HepG2 (cell line): ENCODE results near the gene SMIM13. TPM values are rescaled to one million over a fixed set of nuclear protein-coding genes. Genes with fewer than 3 reads are reported as not detected.

ENCODE experiments used
- AHR ChIP-seq: IDR thresholded peaks from 2 replicates; pipeline ENCODE4 v1.6.1; 2018; ENCODE audit warnings: missing genetic modification reagents, missing compliant biosample characterization
- EP300 ChIP-seq, 3 experiments: sonication (generic) in 1 of 3; formaldehyde crosslinking in 1 of 3; IDR thresholded peaks; 2 replicates each; pipeline versions ENCODE4 v1.5.1 to v1.6.1; 2011 to 2020; ENCODE audit warnings: low read depth in 2 of 3, low read length in 2 of 3, borderline replicate concordance in 1 of 3, improper control_type of control experiment in 1 of 3, mild to moderate bottlenecking in 1 of 3, missing genetic modification reagents in 1 of 3, moderate library complexity in 1 of 3
- HES4 ChIP-seq: sonication (generic); formaldehyde crosslinking; IDR thresholded peaks from 2 replicates; pipeline ENCODE4 v1.9.0; 2021; ENCODE audit warnings: mild to moderate bottlenecking, missing genetic modification reagents, borderline replicate concordance
- HIVEP1 ChIP-seq: sonication (generic); formaldehyde crosslinking; IDR thresholded peaks from 2 replicates; pipeline ENCODE4 v1.4.0; 2020; ENCODE audit warnings: mild to moderate bottlenecking, missing genetic modification reagents
- HOXA9 ChIP-seq: sonication (generic); formaldehyde crosslinking; IDR thresholded peaks from 2 replicates; pipeline ENCODE4 v1.8.1; 2022; ENCODE audit warnings: missing genetic modification reagents, mild to moderate bottlenecking, moderate library complexity, borderline replicate concordance
- KLF9 ChIP-seq: IDR thresholded peaks from 2 replicates; pipeline ENCODE4 v1.6.1; 2016; ENCODE audit warnings: low read depth
- MYC ChIP-seq: sonication (generic); formaldehyde crosslinking; IDR thresholded peaks from 2 replicates; pipeline ENCODE4 v1.9.0; 2021; ENCODE audit warnings: missing genetic modification reagents, borderline replicate concordance
- NFE2 ChIP-seq: sonication (generic); formaldehyde crosslinking; IDR thresholded peaks from 2 replicates; pipeline ENCODE4 v1.4.0; 2020; ENCODE audit warnings: missing genetic modification reagents
- RORA ChIP-seq: sonication (generic); formaldehyde crosslinking; IDR thresholded peaks from 2 replicates; pipeline ENCODE4 v1.5.0; 2020; ENCODE audit warnings: mild to moderate bottlenecking, missing genetic modification reagents, moderate library complexity
- SNRNP70 ChIP-seq: fragments of 200-400 bp; formaldehyde crosslinking; IDR thresholded peaks from 2 replicates; pipeline ENCODE4 v1.6.1; 2017; ENCODE audit warnings: mild to moderate bottlenecking, low read depth, low read length, moderate library complexity
- SRSF9 ChIP-seq: fragments of 200-400 bp; formaldehyde crosslinking; IDR thresholded peaks from 2 replicates; pipeline ENCODE4 v1.6.1; 2018; ENCODE audit warnings: borderline replicate concordance, mild to moderate bottlenecking, low read depth, low read length; ENCODE audit not compliant: insufficient read depth, poor library complexity, severe bottlenecking
- TAF1 ChIP-seq: sonication (generic); formaldehyde crosslinking; IDR thresholded peaks from 2 replicates; pipeline ENCODE4 v1.4.0; 2020; ENCODE audit warnings: missing genetic modification reagents
- TEAD3 ChIP-seq: optimal IDR thresholded peaks from 2 replicates; pipeline ENCODE3; 2016; ENCODE audit warnings: borderline replicate concordance
- XRCC5 ChIP-seq: fragments of 200-400 bp; formaldehyde crosslinking; optimal IDR thresholded peaks from 2 replicates; pipeline ENCODE3; 2017; ENCODE audit warnings: mild to moderate bottlenecking, low read length
- ZFYVE20 ChIP-seq: sonication (generic); formaldehyde crosslinking; IDR thresholded peaks from 2 replicates; pipeline ENCODE4 v1.8.0; 2023; ENCODE audit warnings: low read depth, mild to moderate bottlenecking, moderate library complexity, missing genetic modification reagents, borderline replicate concordance
- ZKSCAN5 ChIP-seq: sonication (generic); formaldehyde crosslinking; IDR thresholded peaks from 2 replicates; pipeline ENCODE4 v1.5.1; 2020; ENCODE audit warnings: mild to moderate bottlenecking, missing genetic modification reagents
- ZKSCAN8 ChIP-seq: IDR thresholded peaks from 2 replicates; pipeline ENCODE4 v1.6.1; 2016; ENCODE audit warnings: borderline replicate concordance, missing genetic modification reagents, missing compliant biosample characterization
- ZNF20 ChIP-seq: sonication (generic); formaldehyde crosslinking; IDR thresholded peaks from 2 replicates; pipeline ENCODE4 v1.4.0; 2020; ENCODE audit warnings: mild to moderate bottlenecking, moderate library complexity, missing genetic modification reagents
- ZNF333 ChIP-seq: sonication (generic); formaldehyde crosslinking; IDR thresholded peaks from 2 replicates; pipeline ENCODE4 v1.4.0; 2020; ENCODE audit warnings: mild to moderate bottlenecking, missing genetic modification reagents, borderline replicate concordance
- ZNF597 ChIP-seq: sonication (generic); formaldehyde crosslinking; IDR thresholded peaks from 2 replicates; pipeline ENCODE4 v1.5.0; 2020; ENCODE audit warnings: missing genetic modification reagents
- ZNF839 ChIP-seq: sonication (generic); formaldehyde crosslinking; IDR thresholded peaks from 2 replicates; pipeline ENCODE4 v1.4.0; 2020; ENCODE audit warnings: missing genetic modification reagents, mild to moderate bottlenecking, borderline replicate concordance
- ZSCAN20 ChIP-seq: sonication (generic); formaldehyde crosslinking; IDR thresholded peaks from 2 replicates; pipeline ENCODE4 v1.4.0; 2020; ENCODE audit warnings: missing genetic modification reagents, mild to moderate bottlenecking, borderline replicate concordance
- polyA plus RNA-seq, 8 experiments: library from polyadenylated mRNA; depleted of rRNA in 3 of 8; stranded (reverse) in 7 of 8; unstranded in 1 of 8; fragments of >200 nt; fragmentation: Illumina TruSeq in 4 of 8; extraction: Trizol in 4 of 8; gene quantifications; 2 replicates each; pipeline versions ENCODE4 v1.2.1 to v1.2.3, GENCODE V29; 2011 to 2016; ENCODE audit warnings: low read depth in 4 of 8, missing spikeins in 1 of 8, mixed read lengths in 1 of 8; ENCODE audit not compliant: insufficient read depth in 1 of 8
- total RNA-seq, 5 experiments: library from RNA; depleted of rRNA; stranded (reverse); fragments of >200 nt; fragmentation: Illumina TruSeq; extraction: Trizol; gene quantifications; 2 replicates each; pipeline ENCODE4 v1.2.3, GENCODE V29; 2016; ENCODE audit warnings: low read depth in 1 of 5
- TF ChIP-seq, protein P1 (sequence below): sonication (generic); formaldehyde crosslinking; conservative IDR thresholded peaks from 2 replicates; pipeline ENCODE4 v1.4.0; 2020; ENCODE audit warnings: missing genetic modification reagents
- TF ChIP-seq, protein P2 (sequence below): sonication (generic); formaldehyde crosslinking; IDR thresholded peaks from 2 replicates; pipeline ENCODE4 v1.4.0; 2020; ENCODE audit warnings: missing genetic modification reagents, borderline replicate concordance

Gene SMIM13
- total and polyA plus RNA-seq, 2 of the 13 experiments (the other 11 are each of a cell fraction or from before 2014, with no cell fraction given) = 2.7 to 10.2 TPM

- TF ChIP-seq ZSCAN20 (CRISPR knock-in tag) (no peak), XRCC5 (peak; percentile 57), KLF9 (CRISPR knock-in tag) (no peak; the same call in 1 of the 2 replicates), MYC (CRISPR knock-in tag) (no peak), TAF1 (no peak), TEAD3 (CRISPR knock-in tag) (no peak), EP300 (IDR thresholded peaks at IDR 0.05; ENCODE audit: low read depth in 2 of 2, low read length in 2 of 2) (peak in 1 of 2 experiments; percentile 50; a peak in 1 of 4 replicates), EP300 (CRISPR knock-in tag; IDR thresholded peaks at IDR 0.05; ENCODE audit: borderline replicate concordance) (no peak), HES4 (no peak), HOXA9 (no peak), ZFYVE20 (CRISPR knock-in tag) (no peak), ZKSCAN8 (CRISPR knock-in tag) (peak; percentile 49; the same call in 1 of the 2 replicates), ZNF597 (CRISPR knock-in tag) (no peak), ZNF20 (CRISPR knock-in tag) (no peak), SNRNP70 (no peak), ZNF333 (CRISPR knock-in tag) (no peak), RORA (no peak), AHR (CRISPR knock-in tag) (no peak), SRSF9 (no peak), ZKSCAN5 (CRISPR knock-in tag) (no peak), ZNF839 (CRISPR knock-in tag) (no peak), HIVEP1 (no peak; the same call in 1 of the 2 replicates), NFE2 (no peak)
- TF ChIP-seq, protein P1, sequence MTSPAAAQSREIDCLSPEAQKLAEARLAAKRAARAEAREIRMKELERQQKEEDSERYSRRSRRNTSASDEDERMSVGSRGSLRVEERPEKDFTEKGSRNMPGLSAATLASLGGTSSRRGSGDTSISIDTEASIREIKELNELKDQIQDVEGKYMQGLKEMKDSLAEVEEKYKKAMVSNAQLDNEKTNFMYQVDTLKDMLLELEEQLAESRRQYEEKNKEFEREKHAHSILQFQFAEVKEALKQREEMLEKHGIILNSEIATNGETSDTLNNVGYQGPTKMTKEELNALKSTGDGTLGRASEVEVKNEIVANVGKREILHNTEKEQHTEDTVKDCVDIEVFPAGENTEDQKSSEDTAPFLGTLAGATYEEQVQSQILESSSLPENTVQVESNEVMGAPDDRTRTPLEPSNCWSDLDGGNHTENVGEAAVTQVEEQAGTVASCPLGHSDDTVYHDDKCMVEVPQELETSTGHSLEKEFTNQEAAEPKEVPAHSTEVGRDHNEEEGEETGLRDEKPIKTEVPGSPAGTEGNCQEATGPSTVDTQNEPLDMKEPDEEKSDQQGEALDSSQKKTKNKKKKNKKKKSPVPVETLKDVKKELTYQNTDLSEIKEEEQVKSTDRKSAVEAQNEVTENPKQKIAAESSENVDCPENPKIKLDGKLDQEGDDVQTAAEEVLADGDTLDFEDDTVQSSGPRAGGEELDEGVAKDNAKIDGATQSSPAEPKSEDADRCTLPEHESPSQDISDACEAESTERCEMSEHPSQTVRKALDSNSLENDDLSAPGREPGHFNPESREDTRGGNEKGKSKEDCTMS (CRISPR knock-in tag) = no peak
- TF ChIP-seq, protein P2, sequence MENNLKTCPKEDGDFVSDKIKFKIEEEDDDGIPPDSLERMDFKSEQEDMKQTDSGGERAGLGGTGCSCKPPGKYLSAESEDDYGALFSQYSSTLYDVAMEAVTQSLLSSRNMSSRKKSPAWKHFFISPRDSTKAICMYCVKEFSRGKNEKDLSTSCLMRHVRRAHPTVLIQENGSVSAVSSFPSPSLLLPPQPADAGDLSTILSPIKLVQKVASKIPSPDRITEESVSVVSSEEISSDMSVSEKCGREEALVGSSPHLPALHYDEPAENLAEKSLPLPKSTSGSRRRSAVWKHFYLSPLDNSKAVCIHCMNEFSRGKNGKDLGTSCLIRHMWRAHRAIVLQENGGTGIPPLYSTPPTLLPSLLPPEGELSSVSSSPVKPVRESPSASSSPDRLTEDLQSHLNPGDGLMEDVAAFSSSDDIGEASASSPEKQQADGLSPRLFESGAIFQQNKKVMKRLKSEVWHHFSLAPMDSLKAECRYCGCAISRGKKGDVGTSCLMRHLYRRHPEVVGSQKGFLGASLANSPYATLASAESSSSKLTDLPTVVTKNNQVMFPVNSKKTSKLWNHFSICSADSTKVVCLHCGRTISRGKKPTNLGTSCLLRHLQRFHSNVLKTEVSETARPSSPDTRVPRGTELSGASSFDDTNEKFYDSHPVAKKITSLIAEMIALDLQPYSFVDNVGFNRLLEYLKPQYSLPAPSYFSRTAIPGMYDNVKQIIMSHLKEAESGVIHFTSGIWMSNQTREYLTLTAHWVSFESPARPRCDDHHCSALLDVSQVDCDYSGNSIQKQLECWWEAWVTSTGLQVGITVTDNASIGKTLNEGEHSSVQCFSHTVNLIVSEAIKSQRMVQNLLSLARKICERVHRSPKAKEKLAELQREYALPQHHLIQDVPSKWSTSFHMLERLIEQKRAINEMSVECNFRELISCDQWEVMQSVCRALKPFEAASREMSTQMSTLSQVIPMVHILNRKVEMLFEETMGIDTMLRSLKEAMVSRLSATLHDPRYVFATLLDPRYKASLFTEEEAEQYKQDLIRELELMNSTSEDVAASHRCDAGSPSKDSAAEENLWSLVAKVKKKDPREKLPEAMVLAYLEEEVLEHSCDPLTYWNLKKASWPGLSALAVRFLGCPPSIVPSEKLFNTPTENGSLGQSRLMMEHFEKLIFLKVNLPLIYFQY = no peak
Measured at GRCh38 chr6:11067348-11067747, 26.3 kb upstream of the SMIM13 start (continued).
